GM21360 (cell line): ENCODE measurements around the gene ADCY2.

Experiments used
- ATAC-seq: cut with Tn5 transposase; IDR thresholded peaks from one replicate; pipeline ENCODE4 v1.9.1; 2021; ENCODE audit warnings: mild to moderate bottlenecking, moderate library complexity; ENCODE audit not compliant: unreplicated experiment

The ADCY2 gene

DNA sequence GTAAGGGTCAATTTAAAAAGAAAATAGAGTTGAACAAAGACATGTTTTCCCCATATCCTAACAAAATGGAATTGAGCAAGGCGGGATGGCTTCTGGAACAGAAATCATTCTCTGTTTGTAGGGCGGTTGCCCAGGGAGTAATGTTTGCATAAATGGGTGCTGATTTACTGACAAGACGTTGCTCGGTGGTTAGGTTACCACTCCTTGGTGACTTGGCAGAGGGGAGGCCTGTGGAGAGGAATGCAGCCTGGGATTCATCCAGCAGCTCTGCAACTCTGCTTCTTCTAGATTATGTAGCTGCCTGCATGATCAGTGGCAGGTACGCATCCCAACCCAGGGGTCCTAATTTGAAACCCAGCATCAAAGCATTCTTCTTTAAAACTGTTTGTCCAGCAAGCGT lies 254.8 kb downstream of the ADCY2 start:
- no peak for ATAC-seq

DNA sequence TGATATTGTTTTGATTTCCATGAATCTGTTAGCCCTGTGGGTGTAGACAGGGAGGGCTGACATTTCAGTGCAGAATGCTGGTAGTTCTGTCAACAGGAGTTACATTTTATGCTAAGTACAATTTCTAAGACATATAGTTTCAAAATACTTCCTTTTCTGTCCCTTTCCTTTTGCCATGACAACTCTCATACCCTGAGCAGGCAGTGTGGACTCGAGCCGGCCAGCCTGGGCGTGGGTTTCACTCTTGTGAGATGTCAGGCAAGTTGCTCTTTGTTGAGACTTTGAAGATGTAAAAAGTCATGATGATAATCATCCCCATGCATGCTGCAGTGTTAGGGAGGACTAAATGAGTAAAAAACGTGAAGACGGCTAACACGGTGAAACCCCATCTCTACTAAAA lies 257.1 kb downstream of the ADCY2 start:
- no peak for ATAC-seq

- no peak for ATAC-seq
Observed at GRCh38 chr5:7657153-7657552, 261.2 kb downstream of the ADCY2 start.

- ATAC-seq, result no peak
Observed at GRCh38 chr5:7659420-7659819, 263.5 kb downstream of the ADCY2 start.

DNA sequence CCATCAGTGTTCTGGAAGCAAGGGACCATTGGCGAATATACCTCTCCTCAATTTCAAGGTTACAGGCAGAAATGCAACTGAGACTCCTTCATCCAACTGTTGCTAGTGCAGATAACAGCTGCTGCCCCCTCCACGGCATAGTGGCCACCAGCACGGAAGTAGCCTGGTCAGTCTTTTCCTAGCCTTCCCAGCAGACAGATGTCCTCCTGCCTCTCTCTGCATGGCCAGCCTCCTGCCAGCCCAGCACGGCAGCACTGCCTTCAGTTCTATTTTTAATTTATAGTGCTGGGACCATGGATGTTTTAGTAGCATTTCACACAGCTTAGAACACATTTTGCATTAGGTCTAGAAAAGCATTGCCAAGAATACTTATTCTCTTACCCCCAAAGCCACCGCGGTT lies 266.4 kb downstream of the ADCY2 start:
- no peak for ATAC-seq

DNA sequence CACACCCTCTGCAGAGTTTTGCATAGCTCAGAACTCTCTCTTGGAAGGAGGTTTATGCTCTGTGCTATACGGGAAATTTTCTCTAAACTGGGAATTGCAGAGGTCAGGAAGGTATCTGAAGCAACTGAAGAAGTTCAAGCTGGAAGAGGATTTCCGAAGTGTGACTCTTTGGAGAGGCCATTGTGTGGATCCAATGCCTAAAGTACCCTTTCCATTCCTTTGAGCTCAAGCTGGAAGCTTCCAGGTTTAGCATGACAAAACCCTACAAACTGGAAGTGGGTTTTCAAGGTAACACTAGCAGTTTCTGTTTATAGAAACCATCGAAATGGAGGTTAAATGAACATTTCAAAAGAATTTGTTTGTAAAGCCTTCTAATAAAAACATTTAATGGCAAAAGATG lies 267.9 kb downstream of the ADCY2 start:
- no peak for ATAC-seq

DNA sequence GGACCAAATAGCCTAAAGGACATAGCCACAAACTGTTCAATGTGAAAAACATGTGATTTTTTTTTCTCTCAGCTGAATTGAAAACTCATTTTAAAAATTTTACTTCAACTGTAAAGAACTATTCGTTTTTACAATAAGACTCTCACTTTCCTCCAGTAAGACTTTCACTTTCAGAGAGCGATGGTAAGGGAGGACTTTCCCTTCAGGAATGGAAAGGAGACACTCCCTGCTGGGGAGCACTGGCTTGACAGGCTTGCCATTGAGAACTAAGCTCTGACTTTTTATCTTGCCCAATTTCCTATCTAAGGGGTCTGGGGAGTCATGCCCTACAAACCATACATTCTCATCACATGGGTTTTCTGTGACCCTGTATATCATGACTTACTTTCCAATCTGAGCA lies 268.3 kb downstream of the ADCY2 start:
- no peak for ATAC-seq

DNA sequence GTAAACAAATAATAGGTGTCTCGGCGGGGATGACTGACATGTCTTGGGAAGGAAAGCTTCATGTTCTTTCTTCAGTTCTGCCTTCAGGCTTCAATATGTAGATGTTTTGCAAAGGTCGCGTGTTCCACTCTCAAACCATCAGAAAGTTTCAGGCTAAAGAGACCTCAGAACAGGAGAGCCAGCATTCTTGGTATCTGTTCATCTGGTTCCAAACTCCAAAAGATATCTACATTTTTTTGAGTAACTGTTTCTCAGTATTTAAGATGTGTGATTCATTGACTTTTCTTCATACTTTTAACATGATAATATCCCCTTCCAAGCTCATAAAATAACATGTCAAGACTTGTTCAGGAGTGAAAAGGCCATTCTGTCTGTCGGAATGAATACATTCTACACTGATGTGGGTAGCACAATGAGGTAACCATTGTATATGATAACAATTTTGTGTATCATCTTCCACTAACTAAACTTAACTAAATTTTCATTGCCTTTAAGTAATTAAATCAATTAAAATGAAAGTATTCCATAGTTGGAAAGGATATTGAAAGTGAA lies 271.4 kb downstream of the ADCY2 start:
- ATAC-seq, result no peak

DNA sequence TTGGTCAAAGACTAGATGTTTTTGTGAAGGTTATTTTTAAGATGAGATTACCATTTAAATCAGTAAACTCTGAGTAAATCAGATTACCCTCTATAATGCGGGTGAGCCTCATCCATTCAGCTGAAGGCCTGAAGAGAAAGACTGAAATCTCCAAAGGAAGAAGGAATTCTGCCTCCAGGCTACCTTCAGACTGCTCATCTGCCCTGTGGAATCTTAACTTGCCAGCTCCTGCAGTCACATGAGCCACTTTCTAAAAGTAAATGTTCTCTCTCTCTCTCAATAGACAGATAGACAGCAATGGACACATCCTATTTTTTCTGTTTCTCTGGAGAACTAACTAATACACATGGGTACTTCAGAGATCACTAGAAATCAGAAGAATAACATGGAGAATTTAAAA lies 272.2 kb downstream of the ADCY2 start:
- no peak for ATAC-seq

DNA sequence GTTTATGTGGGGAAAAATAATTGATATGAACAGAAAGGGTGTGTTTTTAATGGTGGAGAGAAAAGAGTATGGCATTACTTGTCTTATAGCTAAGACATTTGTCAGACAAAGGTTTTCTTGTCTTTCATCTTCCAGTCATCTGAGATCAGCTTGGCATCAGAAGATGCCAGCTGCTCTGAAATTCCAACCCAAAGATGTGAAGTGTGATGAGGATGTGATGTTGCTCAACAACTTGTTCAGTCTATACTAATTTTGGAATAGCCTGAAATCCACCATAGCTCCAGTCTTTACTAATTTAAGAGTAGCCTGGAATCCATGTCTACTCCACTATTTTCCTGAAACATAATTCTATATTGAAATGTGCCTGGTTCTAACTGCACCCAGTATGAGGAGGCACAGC lies 272.7 kb downstream of the ADCY2 start:
- no peak for ATAC-seq

DNA sequence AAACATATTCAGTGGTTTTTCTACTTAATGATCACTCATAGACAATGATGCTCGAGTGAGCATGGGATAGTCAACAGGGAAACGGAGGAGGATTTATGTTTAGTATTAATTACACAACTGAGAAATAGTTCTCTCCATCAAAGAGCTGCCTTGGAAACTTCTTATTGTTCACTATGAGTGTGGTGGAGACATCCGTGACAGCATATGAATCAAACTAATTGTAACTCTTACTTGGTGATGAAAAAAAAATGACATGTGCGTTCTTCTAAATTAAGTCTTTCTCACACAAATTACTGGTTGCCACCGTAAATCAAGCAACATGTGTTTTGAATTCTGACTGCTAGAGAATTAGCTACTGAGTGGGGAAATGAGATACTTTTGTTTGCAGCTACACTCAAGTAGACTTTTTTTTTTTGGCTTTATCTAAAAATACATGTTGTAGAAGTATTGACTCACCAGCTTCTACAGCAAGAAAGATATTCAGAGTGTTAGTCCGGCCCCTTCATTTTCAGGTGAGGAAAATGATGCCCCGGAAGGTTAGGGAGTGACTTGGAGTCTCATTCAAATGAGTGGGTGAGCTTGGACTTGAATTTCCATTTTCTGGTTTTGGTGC lies 275.5 kb downstream of the ADCY2 start:
- ATAC-seq, result no peak

- no peak for ATAC-seq
Observed at GRCh38 chr5:7673658-7674057, 277.7 kb downstream of the ADCY2 start.

- ATAC-seq, result no peak
Observed at GRCh38 chr5:7676455-7676854, 280.5 kb downstream of the ADCY2 start.

DNA sequence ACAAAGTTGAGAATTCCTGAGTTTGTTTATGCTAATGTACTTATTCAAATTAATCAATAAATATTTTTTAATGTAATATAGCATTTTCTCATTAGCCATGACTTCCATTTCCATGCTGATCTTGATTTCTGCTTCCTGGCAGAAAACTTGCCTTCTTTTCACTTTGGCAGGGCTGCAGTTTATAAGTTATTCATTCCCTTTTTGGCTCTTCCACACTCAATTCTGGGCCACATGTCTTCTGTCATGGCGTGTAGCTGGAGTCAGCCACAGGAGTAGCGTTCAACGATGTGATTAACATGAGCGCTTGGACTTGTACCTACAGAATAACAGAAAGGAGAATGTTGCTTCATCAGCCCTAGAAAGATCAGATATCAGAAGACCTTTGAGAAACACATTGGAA lies 282.1 kb downstream of the ADCY2 start:
- no peak for ATAC-seq

DNA sequence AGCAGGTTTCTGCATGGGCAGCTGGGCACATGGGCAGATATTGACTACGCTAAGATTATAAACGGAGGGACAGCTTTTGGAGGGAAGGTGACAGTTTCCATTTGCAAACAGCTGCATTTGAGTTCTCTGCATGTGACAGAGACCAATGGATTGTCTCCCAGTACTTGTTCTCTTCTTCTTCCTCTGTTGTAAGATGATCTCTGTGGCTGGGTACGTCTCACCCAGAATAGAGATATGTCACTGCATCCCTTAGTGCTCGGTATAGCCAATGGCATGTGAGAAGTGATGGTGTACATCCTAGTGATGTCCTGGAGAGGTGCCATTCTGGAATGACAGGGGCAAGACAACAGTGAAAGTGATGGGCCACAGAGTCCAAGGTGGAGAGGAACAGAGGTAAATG lies 283.7 kb downstream of the ADCY2 start:
- no peak for ATAC-seq

- no peak for ATAC-seq
Observed at GRCh38 chr5:7680260-7680659, 284.3 kb downstream of the ADCY2 start.

- no peak for ATAC-seq
Observed at GRCh38 chr5:7682379-7682778, 286.4 kb downstream of the ADCY2 start.

- no peak for ATAC-seq
Observed at GRCh38 chr5:7683753-7684152, 287.8 kb downstream of the ADCY2 start.

DNA sequence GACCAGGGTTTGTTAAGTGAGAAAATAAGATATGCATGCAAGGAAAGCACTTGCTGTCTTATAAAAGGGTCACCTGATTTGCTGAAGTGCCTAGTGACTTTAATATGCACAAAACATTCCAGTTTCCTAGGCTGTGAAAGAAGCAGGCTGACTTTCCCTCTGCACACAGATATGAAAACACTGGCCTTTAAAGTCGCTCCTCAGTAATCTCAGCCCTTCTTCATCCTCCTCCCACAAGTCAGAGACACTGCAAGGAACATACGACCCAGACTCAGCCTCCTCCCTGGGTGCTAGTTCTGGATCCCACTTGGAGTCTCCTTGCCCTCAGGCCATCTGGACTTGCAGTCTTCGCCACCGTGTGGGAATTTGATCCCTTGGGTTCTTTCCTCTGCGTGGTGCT lies 288.9 kb downstream of the ADCY2 start:
- ATAC-seq, result no peak

GRCh38 chr5:7686794-7687193 lies 290.9 kb downstream of the ADCY2 start:
- no peak for ATAC-seq

GRCh38 chr5:7690557-7690956 lies 294.6 kb downstream of the ADCY2 start:
- no peak for ATAC-seq

DNA sequence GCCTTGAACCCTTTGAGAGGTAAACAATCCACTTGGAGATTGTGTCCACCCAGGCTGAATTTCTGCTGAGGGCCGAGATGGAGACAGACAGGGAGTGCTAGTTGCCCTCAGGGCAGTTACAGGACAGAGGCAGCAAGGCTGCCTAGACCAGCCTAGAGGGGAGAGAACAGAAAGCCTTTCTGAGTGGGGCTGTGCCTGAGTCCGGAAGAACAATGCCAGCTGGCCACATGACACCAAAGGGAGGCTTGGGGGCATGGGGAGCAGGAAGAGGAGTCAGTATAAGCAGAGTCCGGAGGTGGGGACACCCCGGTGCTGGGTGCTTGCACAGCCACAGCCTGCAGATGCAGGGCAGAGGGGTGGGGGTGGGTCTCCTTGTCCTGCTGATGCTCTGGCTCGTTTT lies 309.3 kb downstream of the ADCY2 start:
- no peak for ATAC-seq

- ATAC-seq, result no peak
Observed at GRCh38 chr5:7705736-7706135, 309.8 kb downstream of the ADCY2 start.
